HG02623 (cell line): Measurements from ENCODE around the gene ERC1.
"Not testable (repeated sequence)": the region's sequence is repeated elsewhere in the genome, so short reads cannot be mapped to it uniquely, and the experiment has no call there.

ENCODE experiments used
- ATAC-seq: cut with Tn5 transposase; IDR thresholded peaks from one replicate; pipeline ENCODE4 v1.9.1; 2021; ENCODE audit warnings: moderate library complexity; ENCODE audit not compliant: unreplicated experiment

Gene ERC1

GRCh38 chr12:1311145-1311544, 320.1 kb downstream of the ERC1 start:
- no peak for ATAC-seq

GRCh38 chr12:1313906-1314305, 322.9 kb downstream of the ERC1 start:
- ATAC-seq, result no peak

- ATAC-seq, result no peak
Observed at GRCh38 chr12:1314523-1314922, 323.5 kb downstream of the ERC1 start.

- ATAC-seq, result not testable (repeated sequence)
Observed at GRCh38 chr12:1316991-1317390, 326.0 kb downstream of the ERC1 start.

GRCh38 chr12:1318327-1319031, 327.5 kb downstream of the ERC1 start:
- ATAC-seq, result no peak

GRCh38 chr12:1319212-1319611, 328.2 kb downstream of the ERC1 start:
- no peak for ATAC-seq

- no peak for ATAC-seq
Observed at GRCh38 chr12:1320021-1320420, 329.0 kb downstream of the ERC1 start.

- ATAC-seq, result no peak
Observed at GRCh38 chr12:1322821-1323220, 331.8 kb downstream of the ERC1 start.

GRCh38 chr12:1324099-1324498, 333.1 kb downstream of the ERC1 start:
- no peak for ATAC-seq

GRCh38 chr12:1324910-1325309, 333.9 kb downstream of the ERC1 start:
- no peak for ATAC-seq

- no peak for ATAC-seq
Observed at GRCh38 chr12:1325666-1326065, 334.6 kb downstream of the ERC1 start.

- ATAC-seq, result no peak
Observed at GRCh38 chr12:1326258-1326657, 335.2 kb downstream of the ERC1 start.

GRCh38 chr12:1328391-1328790, 337.4 kb downstream of the ERC1 start:
- ATAC-seq, result no peak

GRCh38 chr12:1329784-1330476, 338.9 kb downstream of the ERC1 start:
- no peak for ATAC-seq

GRCh38 chr12:1330477-1330827, 339.4 kb downstream of the ERC1 start:
- ATAC-seq, result no peak

- no peak for ATAC-seq
Observed at GRCh38 chr12:1332327-1332726, 341.3 kb downstream of the ERC1 start.

- ATAC-seq, result no peak
Observed at GRCh38 chr12:1338483-1339177, 347.6 kb downstream of the ERC1 start.

- ATAC-seq, result not testable (repeated sequence)
Observed at GRCh38 chr12:1339178-1339541, 348.1 kb downstream of the ERC1 start.

- no peak for ATAC-seq
Observed at GRCh38 chr12:1339618-1340319, 348.7 kb downstream of the ERC1 start.

- not testable (repeated sequence) for ATAC-seq
Observed at GRCh38 chr12:1341270-1341669, 350.2 kb downstream of the ERC1 start.

- ATAC-seq, result no peak
Observed at GRCh38 chr12:1343422-1343821, 352.4 kb downstream of the ERC1 start.

GRCh38 chr12:1344245-1344644, 353.2 kb downstream of the ERC1 start:
- ATAC-seq, result no peak
